Adrenal gland (tissue), 5 donors: ENCODE measurements around the gene MMP21.

Source experiments
- POLR2A ChIP-seq, 2 donors: fragments of 450-650 bp; IDR thresholded peaks; one replicate each; pipeline ENCODE4 v1.6.1; 2017; ENCODE audit warnings: antibody characterized with exemption in 2 of 2, mild to moderate bottlenecking in 2 of 2, moderate library complexity in 1 of 2
- TF ChIP-seq, protein P1 (sequence below), 6 experiments: fragments of 450-650 bp in 4 of 6; fragments of 200-600 bp in 2 of 6; sonication (generic) in 1 of 6; IDR thresholded peaks; 1 replicate in 5 of 6; 2 replicates in 1 of 6; pipeline versions ENCODE4 v1.5.1 to v1.8.0; 2016 to 2021; ENCODE audit warnings: antibody characterized with exemption in 6 of 6, mild to moderate bottlenecking in 2 of 6, moderate library complexity in 1 of 6
- donor health status: DM: no; HTN: no; CAD: no.

DNA sequence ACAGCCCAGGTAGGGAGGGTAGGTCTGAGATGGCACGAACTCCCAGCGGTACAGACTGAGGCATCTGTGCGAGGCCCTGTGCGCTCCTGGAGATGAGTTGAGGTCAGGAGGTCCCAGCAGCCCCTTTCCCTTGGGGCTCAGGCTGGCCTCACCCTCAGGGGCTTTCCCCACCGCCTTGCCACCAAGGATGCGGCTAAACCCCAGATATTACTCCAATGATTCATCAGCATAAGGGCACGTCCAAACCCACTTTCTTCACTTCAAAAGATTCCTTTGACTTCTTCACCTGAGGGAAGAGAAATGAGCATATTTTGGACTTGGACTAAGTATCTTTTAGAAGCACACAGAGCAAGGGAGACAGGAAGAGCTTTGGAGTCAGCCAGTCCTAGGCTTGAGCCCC is 27.1 kb upstream of the MMP21 start:
- TF ChIP-seq POLR2A (IDR thresholded peaks at IDR 0.05) = no peak
- TF ChIP-seq, protein P1, sequence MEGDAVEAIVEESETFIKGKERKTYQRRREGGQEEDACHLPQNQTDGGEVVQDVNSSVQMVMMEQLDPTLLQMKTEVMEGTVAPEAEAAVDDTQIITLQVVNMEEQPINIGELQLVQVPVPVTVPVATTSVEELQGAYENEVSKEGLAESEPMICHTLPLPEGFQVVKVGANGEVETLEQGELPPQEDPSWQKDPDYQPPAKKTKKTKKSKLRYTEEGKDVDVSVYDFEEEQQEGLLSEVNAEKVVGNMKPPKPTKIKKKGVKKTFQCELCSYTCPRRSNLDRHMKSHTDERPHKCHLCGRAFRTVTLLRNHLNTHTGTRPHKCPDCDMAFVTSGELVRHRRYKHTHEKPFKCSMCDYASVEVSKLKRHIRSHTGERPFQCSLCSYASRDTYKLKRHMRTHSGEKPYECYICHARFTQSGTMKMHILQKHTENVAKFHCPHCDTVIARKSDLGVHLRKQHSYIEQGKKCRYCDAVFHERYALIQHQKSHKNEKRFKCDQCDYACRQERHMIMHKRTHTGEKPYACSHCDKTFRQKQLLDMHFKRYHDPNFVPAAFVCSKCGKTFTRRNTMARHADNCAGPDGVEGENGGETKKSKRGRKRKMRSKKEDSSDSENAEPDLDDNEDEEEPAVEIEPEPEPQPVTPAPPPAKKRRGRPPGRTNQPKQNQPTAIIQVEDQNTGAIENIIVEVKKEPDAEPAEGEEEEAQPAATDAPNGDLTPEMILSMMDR (IDR thresholded peaks at IDR 0.05) = no peak
